Stimulated activated naive CD8-positive, alpha-beta T cell treated with anti-CD3 and anti-CD28 coated beads, Interleukin-15, amount 100 ng/mL, for 72 hours (primary cell): ENCODE data around the gene CCDC179.

Source experiments
- ATAC-seq: fragments of 150-1000 bp; cut with Tn5 transposase; 2 replicates; pipeline ENCODE4 v1.10.0; 2021; ENCODE audit warnings: mild to moderate bottlenecking, moderate library complexity
- DNase-seq, 2 donors: peaks; one replicate each; pipeline ENCODE4 v3.0.0; 2021 to 2022
- H3K27ac Mint-ChIP-seq, 2 donors: one replicate each; pipeline ENCODE4 v1.8.0; 2022; ENCODE audit warnings: mild to moderate bottlenecking in 2 of 2, mixed read lengths in 2 of 2, moderate library complexity in 2 of 2
- H3K27me3 Mint-ChIP-seq: one replicate; pipeline ENCODE4 v1.8.0; 2022; ENCODE audit warnings: mixed read lengths
- H3K4me1 Mint-ChIP-seq: one replicate; pipeline ENCODE4 v1.8.0; 2022; ENCODE audit warnings: mild to moderate bottlenecking, mixed read lengths
- H3K4me3 Mint-ChIP-seq, 2 donors: one replicate each; pipeline ENCODE4 v1.8.0; 2022; ENCODE audit warnings: mild to moderate bottlenecking in 2 of 2, mixed read lengths in 2 of 2, moderate library complexity in 1 of 2
- H3K9me3 Mint-ChIP-seq, 2 donors: one replicate each; pipeline ENCODE4 v1.8.0; 2022; ENCODE audit warnings: mixed read lengths in 2 of 2

Gene CCDC179

DNA sequence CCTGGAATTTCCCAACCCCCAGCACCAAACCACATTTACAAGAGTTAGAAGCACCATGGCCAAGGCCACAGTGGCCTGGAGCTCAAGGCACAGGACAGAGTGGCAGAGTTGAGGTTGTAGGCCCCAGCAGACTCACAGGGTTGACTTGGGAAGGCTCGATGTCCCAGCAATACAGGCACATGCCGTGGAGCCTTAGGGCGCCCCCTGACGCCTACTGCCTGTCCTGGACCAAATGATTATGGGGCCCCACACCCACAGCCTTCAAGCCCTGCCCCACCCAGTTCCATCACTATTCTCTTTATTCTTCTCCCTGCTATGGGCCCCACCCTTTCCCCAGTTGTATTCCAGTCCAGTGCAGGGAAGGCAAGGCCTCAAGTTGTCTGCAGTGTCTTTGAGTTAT lies at the start of gene CCDC179:
Gene CCDC179 (minus strand): TSS at position 234 of the 400 bp plus-strand sequence. CDS start 53 bp downstream, at position 181.
- no peaks in the 10 kb centered on the region for H3K27me3 Mint-ChIP-seq
- no peaks in the 10 kb centered on the region for H3K9me3 Mint-ChIP-seq
- no peaks in the 10 kb centered on the region for H3K4me1 Mint-ChIP-seq
- DNase-seq, result no peak
- no peak within 1 kb of the TSS for H3K4me3 Mint-ChIP-seq
- ATAC-seq, result no peak
- no peak within 1 kb of the TSS for H3K27ac Mint-ChIP-seq

DNA sequence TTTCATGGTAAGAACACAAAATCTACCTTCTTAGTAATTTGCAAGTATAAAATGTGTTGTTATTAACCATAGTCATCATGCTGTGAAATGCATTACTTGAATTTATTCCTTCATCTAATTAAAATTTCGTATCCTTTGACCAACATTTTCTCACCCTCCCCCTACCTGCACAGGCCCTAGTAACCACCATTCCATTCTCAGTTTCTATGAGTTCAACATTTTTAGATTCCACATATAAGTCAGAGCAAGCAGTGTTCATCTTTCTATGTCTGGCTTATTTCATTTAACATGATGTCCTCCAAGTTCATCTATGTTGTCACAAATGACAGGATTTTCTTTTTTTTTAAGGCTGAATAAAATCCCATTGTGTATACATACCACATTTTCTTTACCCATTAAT lies 43.5 kb upstream of the CCDC179 start:
- no peak overlapping the region for H3K27ac Mint-ChIP-seq
- H3K4me3 Mint-ChIP-seq, result no peak overlapping the region
- peaks cover 0 to 7% of the 10 kb centered on the region in 2 donors for H3K9me3 Mint-ChIP-seq
- no peaks in the 10 kb centered on the region for H3K4me1 Mint-ChIP-seq
- DNase-seq (no peak), ATAC-seq (no peak)
- no peaks in the 10 kb centered on the region for H3K27me3 Mint-ChIP-seq

DNA sequence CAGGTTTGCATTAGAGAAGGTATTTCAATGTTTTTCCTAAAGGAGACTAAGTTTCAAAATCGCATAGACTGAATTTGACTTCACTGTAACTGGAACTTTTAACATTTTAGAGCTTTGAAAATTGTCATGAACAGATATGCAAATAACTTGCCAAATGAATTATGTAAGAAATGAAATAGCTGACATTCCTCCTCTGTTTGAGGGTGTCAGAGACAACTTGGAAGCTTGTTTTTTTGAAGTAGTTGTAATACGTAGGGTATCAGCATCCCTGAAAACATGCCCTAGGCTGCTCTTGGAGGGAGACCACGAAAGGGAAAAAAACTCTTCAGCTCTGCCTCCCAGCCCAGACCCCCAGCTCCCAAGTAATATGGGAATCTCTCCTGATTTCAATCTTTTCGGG lies 41.3 kb upstream of the CCDC179 start:
- no peaks in the 10 kb centered on the region for H3K27me3 Mint-ChIP-seq
- no peak for DNase-seq
- H3K4me3 Mint-ChIP-seq, result no peak overlapping the region

GRCh38 chr11:22900764-22901486 lies 40.7 kb upstream of the CCDC179 start:
- Mint-ChIP-seq H3K27ac (no peak overlapping the region), H3K9me3 (no peaks in the 10 kb centered on the region), H3K4me3 (no peak overlapping the region), H3K27me3 (no peaks in the 10 kb centered on the region), H3K4me1 (no peaks in the 10 kb centered on the region)
- ATAC-seq (no peak), DNase-seq (no peak)

More for the DNA sequence above, 41.3 kb upstream of the CCDC179 start:
- ATAC-seq, result no peak
- Mint-ChIP-seq H3K4me1 (no peaks in the 10 kb centered on the region), H3K9me3 (peaks cover 0 to 3% of the 10 kb centered on the region in 2 donors), H3K27ac (no peak overlapping the region)

DNA sequence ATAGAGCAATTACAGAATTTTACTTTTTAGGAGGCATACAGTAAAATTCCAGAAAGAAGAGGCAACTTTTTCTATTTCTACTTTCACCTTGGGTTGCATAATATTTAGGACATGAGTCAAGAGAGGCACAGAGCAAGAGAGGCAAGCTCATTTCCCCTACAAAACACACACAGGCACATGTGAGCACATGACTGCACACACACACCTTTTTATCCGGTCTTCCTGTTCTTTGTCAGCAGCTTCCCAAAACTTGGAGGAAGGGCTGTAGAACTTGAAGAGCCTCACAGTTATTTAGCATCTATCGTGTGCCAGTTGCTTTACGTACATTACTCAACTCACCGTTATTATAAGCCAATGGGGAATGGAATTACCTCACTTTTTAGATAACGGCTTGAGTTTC lies 37.8 kb upstream of the CCDC179 start:
- Mint-ChIP-seq H3K9me3 (peaks cover 0 to 5% of the 10 kb centered on the region in 2 donors), H3K27ac (peak overlapping the region in 1 of 2 donors; percentile 57), H3K27me3 (no peaks in the 10 kb centered on the region), H3K4me1 (no peaks in the 10 kb centered on the region), H3K4me3 (no peak overlapping the region)
- no peak for DNase-seq
- no peak for ATAC-seq

- Mint-ChIP-seq H3K27ac (no peak overlapping the region), H3K27me3 (no peaks in the 10 kb centered on the region), H3K4me3 (no peak overlapping the region), H3K9me3 (peaks cover 8 to 9% of the 10 kb centered on the region in 2 donors), H3K4me1 (no peaks in the 10 kb centered on the region)
- ATAC-seq (no peak), DNase-seq (no peak)
Measured at GRCh38 chr11:22890227-22890626, 30.0 kb upstream of the CCDC179 start.

- Mint-ChIP-seq H3K9me3 (no peaks in the 10 kb centered on the region), H3K4me1 (no peaks in the 10 kb centered on the region), H3K27ac (no peak overlapping the region), H3K27me3 (no peaks in the 10 kb centered on the region), H3K4me3 (no peak overlapping the region)
- DNase-seq (no peak), ATAC-seq (no peak)
Measured at GRCh38 chr11:22884217-22884616, 23.9 kb upstream of the CCDC179 start.

DNA sequence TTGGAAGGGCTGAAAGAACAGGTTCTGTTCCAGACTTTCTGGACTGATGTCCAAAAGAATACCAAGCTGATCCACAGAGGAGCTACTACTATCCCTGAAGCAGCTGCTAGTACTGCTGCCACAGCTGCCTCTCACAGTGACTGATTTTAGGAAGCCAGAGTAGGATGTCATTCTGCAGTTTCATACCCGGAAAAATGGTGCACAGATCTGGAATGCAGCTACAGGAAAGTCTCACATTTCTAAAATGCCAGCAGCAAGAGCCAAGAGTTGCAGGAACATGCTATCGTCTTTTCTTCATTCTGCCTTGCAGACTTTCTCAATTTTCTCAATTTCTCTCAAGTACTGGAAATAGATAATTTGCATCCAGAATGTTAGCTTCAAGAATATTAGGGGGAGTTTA lies 19.4 kb upstream of the CCDC179 start:
- Mint-ChIP-seq H3K9me3 (no peaks in the 10 kb centered on the region), H3K27me3 (no peaks in the 10 kb centered on the region), H3K4me1 (no peaks in the 10 kb centered on the region), H3K27ac (no peak overlapping the region), H3K4me3 (no peak overlapping the region)
- ATAC-seq, result no peak
- no peak for DNase-seq

GRCh38 chr11:22878604-22879003 lies 18.3 kb upstream of the CCDC179 start:
- Mint-ChIP-seq H3K4me3 (no peak overlapping the region), H3K27me3 (no peaks in the 10 kb centered on the region), H3K27ac (no peak overlapping the region), H3K4me1 (no peaks in the 10 kb centered on the region), H3K9me3 (no peaks in the 10 kb centered on the region)
- DNase-seq (no peak), ATAC-seq (no peak)

GRCh38 chr11:22878039-22878438 lies 17.8 kb upstream of the CCDC179 start:
- H3K4me1 Mint-ChIP-seq, result no peaks in the 10 kb centered on the region
- H3K27ac Mint-ChIP-seq, result no peak overlapping the region
- H3K4me3 Mint-ChIP-seq, result no peak overlapping the region
- DNase-seq (no peak), ATAC-seq (no peak)
- H3K9me3 Mint-ChIP-seq, result no peaks in the 10 kb centered on the region
- no peaks in the 10 kb centered on the region for H3K27me3 Mint-ChIP-seq

- DNase-seq (peak; percentile 52 to 57), ATAC-seq (peak; percentile 91)
- H3K27ac Mint-ChIP-seq, result no peak overlapping the region
- H3K27me3 Mint-ChIP-seq, result no peaks in the 10 kb centered on the region
- no peaks in the 10 kb centered on the region for H3K9me3 Mint-ChIP-seq
- no peaks in the 10 kb centered on the region for H3K4me1 Mint-ChIP-seq
- H3K4me3 Mint-ChIP-seq, result no peak overlapping the region
Measured at GRCh38 chr11:22875869-22876473, 15.7 kb upstream of the CCDC179 start.

DNA sequence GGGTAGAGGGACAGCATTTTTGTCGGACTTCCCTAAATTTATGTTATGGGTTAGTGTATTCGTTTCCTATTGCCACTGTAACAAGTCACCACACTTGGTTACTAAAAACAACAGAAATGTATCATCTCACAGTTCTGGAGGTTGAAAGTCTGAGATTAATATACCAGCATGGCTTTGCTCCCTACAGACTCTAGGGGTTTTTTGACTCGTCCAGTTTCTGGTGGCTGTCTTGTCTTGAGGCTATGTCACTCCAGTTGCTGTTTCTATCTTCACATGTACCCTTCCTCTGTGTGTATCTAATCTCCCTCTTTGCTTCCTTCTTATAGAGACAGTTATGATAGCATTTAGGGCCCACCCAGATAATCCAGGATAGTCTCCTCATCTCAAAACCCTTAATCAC lies 9.1 kb upstream of the CCDC179 start:
- ATAC-seq (no peak), DNase-seq (no peak)
- no peaks in the 10 kb centered on the region for H3K9me3 Mint-ChIP-seq
- no peaks in the 10 kb centered on the region for H3K27me3 Mint-ChIP-seq
- H3K4me1 Mint-ChIP-seq, result no peaks in the 10 kb centered on the region
- no peak overlapping the region for H3K4me3 Mint-ChIP-seq
- H3K27ac Mint-ChIP-seq, result no peak overlapping the region

GRCh38 chr11:22859756-22860155 lies 518 bp downstream of the CCDC179 start:
- no peak overlapping the region for H3K4me3 Mint-ChIP-seq
- no peak for ATAC-seq
- H3K9me3 Mint-ChIP-seq, result no peaks in the 10 kb centered on the region

GRCh38 chr11:22851477-22851876 lies 8.8 kb downstream of the CCDC179 start:
- ATAC-seq (no peak), DNase-seq (no peak)
- Mint-ChIP-seq H3K4me3 (no peak overlapping the region), H3K27me3 (no peaks in the 10 kb centered on the region), H3K27ac (no peak overlapping the region), H3K9me3 (no peaks in the 10 kb centered on the region), H3K4me1 (no peaks in the 10 kb centered on the region)

More at GRCh38 chr11:22859756-22860155, 518 bp downstream of the CCDC179 start:
- Mint-ChIP-seq H3K27ac (no peak overlapping the region), H3K4me1 (no peaks in the 10 kb centered on the region), H3K27me3 (no peaks in the 10 kb centered on the region)
- no peak for DNase-seq

DNA sequence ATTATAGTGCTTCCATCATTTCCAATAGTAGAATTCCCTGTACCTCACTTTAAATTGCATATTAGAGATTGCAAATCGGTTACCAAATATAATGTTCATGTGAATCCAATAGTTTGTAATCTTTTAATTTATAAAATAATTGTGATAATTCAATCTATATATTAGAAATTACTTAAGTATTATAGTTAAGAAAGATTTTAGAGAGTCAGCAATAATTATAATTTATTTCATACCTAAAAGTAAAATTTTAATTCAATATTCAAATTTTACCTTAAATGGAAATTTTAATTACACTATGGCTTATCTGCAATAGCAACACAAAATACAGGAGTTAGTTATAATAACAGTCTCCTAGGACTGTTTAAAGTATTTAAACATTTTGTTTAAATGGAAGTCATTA lies 13.5 kb downstream of the CCDC179 start:
- Mint-ChIP-seq H3K9me3 (peaks cover 0 to 7% of the 10 kb centered on the region in 2 donors), H3K4me1 (no peaks in the 10 kb centered on the region), H3K4me3 (no peak overlapping the region), H3K27ac (no peak overlapping the region), H3K27me3 (no peaks in the 10 kb centered on the region)
- DNase-seq (no peak), ATAC-seq (no peak)

DNA sequence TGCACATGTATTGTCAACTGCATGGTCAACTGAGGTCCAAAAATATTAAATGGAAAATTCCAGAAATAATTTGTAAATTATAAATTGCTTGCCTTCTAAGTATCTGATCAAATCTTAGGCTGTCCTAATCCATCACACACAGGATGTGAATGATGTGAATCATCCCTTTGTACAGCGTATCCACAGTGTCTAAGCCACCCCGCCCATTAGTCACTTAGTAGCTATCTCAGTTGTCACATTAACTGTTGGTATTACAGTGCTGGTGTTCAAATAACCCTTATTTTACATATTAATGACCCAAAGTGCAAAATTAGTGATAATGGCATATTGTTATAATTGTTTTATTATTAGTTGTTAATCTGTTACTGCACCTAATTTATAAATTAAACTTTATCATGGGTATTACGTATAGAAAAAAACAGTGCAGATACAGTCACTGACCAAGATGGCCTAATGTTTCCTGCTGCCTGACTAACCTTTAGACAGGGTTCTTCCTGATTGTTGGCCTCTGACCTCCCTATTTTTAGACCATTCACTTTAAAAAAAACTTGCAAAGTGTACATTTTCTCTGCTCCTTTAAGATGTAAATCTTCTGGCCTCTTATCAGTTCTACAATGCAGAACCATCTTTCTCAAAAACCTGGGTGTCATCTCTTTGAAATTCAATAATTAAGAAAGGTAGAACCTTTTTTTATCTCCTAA lies 27.8 kb downstream of the CCDC179 start:
- DNase-seq (no peak), ATAC-seq (no peak)
- H3K27me3 Mint-ChIP-seq, result no peaks in the 10 kb centered on the region
- H3K4me1 Mint-ChIP-seq, result peaks cover 7% of the 10 kb centered on the region
- H3K4me3 Mint-ChIP-seq, result no peak overlapping the region
- no peak overlapping the region for H3K27ac Mint-ChIP-seq
- H3K9me3 Mint-ChIP-seq, result no peaks in the 10 kb centered on the region
